ENCODE measurements around the gene SLC44A3. TPM values are rescaled to one million over a fixed set of nuclear protein-coding genes. Genes with fewer than 3 reads are reported as not detected.

SLC44A3 gene
- total and polyA plus RNA-seq, 2 of the 13 experiments (the other 11 are each of a cell fraction or from before 2014, with no cell fraction given) = 6.8 to 14.1 TPM

GRCh38 chr1:94925561-94926125, 105.5 kb downstream of the SLC44A3 start (continued):
- TF ChIP-seq GLMP (CRISPR knock-in tag; IDR thresholded peaks at IDR 0.05; ENCODE audit: borderline replicate concordance) (no peak), DMAP1 (CRISPR knock-in tag; IDR thresholded peaks at IDR 0.05) (no peak), BCL6 (CRISPR knock-in tag; IDR thresholded peaks at IDR 0.05) (no peak), FOSL1 (CRISPR knock-in tag; IDR thresholded peaks at IDR 0.05; ENCODE audit: borderline replicate concordance) (no peak), DMTF1 (CRISPR knock-in tag; IDR thresholded peaks at IDR 0.05) (no peak), ZNF430 (CRISPR knock-in tag; IDR thresholded peaks at IDR 0.05) (no peak), ZBTB3 (CRISPR knock-in tag; IDR thresholded peaks at IDR 0.05; ENCODE audit: borderline replicate concordance, low read depth) (no peak), ZNF773 (CRISPR knock-in tag; IDR thresholded peaks at IDR 0.05; ENCODE audit: borderline replicate concordance) (no peak), TRIM22 (IDR thresholded peaks at IDR 0.05) (no peak), TBP (CRISPR knock-in tag; IDR thresholded peaks at IDR 0.05) (no peak), JARID2 (CRISPR knock-in tag; IDR thresholded peaks at IDR 0.05; ENCODE audit: insufficient replicate concordance) (no peak), MLXIP (CRISPR knock-in tag; IDR thresholded peaks at IDR 0.05; ENCODE audit: borderline replicate concordance) (0 out of 2 replicates have a peak, but pooled peaks have one; percentile 43), MXD1 (CRISPR knock-in tag; IDR thresholded peaks at IDR 0.05) (no peak), GZF1 (CRISPR knock-in tag; IDR thresholded peaks at IDR 0.05) (no peak), ZMYM4 (CRISPR knock-in tag; IDR thresholded peaks at IDR 0.05) (peak; percentile 69), THAP11 (CRISPR knock-in tag; IDR thresholded peaks at IDR 0.05) (no peak), FOXK2 (IDR thresholded peaks at IDR 0.05) (no peak), ZNF263 (CRISPR knock-in tag; IDR thresholded peaks at IDR 0.05) (no peak; the same call in 1 of the 2 replicates), MEIS2 (CRISPR knock-in tag; IDR thresholded peaks at IDR 0.05) (no peak), RFX3 (CRISPR knock-in tag; IDR thresholded peaks at IDR 0.05) (no peak), PCBP1 (IDR thresholded peaks at IDR 0.05; ENCODE audit: borderline replicate concordance, low read depth, low read length) (no peak), ZNF205 (CRISPR knock-in tag; IDR thresholded peaks at IDR 0.05) (no peak), ATAD3A (CRISPR knock-in tag; IDR thresholded peaks at IDR 0.05) (no peak), NFKB2 (CRISPR knock-in tag; IDR thresholded peaks at IDR 0.05; ENCODE audit: borderline replicate concordance) (no peak), ZFAT (CRISPR knock-in tag; conservative IDR thresholded peaks at IDR 0.05) (no peak)

Data from HepG2 (cell line).